ENCODE data around the gene SPATA31D1. TPM values are rescaled to one million over a fixed set of nuclear protein-coding genes. Genes with fewer than 3 reads are reported as not detected.
"Not testable (repeated sequence)": the region's sequence is repeated elsewhere in the genome, so short reads cannot be mapped to it uniquely, and the experiment has no call there.

Gene SPATA31D1
- total RNA-seq: not detected

DNA sequence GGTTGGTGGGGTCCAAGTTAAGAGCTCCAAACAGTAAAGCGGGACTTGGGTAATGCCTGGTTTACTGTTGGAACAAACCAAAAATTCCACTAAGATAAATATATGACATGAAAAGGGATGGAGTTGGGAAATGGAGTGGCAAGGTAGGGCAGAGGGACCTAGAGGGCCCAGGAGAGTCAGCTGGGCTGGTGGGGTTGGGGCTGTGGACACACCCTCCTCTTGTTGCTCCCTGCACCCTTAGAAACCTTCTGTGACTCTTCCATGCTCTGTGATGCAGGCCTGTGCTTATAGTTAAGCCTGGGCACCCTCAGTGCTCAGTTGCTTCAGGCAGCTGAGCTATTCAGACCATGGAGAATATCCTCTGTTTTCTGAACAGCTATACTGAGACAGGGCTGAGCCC is at the start of gene SPATA31D1:
SPATA31D1 (plus strand) TSS at position 301 of the 400 bp plus-strand sequence; CDS start at position 348, 47 bp downstream.
- POLR2A ChIA-PET: not testable (repeated sequence)

DNA sequence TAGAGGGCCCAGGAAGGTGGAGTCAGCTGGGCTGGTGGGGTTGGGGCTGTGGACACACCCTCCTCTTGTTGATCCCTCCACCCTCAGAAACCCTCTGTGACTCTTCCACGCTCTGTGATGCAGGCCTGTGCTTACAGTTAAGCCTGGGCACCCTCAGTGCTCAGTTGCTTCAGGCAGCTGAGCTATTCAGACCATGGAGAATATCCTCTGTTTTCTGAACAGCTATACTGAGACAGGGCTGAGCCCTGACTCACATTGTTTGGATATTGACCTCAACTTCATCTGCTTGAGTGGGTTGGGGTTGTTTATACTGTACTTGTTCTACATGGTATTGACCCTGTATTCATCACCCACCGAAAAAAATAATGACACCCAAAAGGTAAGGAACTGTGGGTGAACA is 45.2 kb upstream of the SPATA31D1 start, which contains the start of gene SPATA31D3:
SPATA31D3 (plus strand) TSS at position 108 of the 400 bp plus-strand sequence; CDS start at position 194, 86 bp downstream.
- POLR2A ChIA-PET: not testable (repeated sequence)

More for the DNA sequence above, at the start of gene SPATA31D1:
- CTCF ChIA-PET: not testable (repeated sequence)

DNA sequence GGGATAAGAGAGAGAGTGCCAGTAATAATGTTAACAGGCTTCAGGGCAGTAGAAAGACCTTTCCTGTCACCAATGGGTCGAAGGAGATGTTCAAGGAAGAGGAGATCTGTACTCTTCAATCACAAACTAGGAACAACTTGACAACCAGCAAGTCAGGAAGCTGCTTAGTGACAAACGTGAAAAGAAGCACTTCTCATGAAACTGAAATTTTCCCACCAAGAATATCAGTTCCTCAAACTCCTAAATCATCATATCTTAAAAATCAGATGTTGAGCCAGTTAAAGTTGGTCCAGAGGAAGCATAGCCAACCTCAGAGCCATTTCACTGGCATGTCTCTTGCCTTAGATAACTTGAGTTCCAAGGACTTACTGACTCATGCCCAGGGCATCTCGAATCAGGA is 39.9 kb upstream of the SPATA31D1 start:
- CTCF ChIA-PET, POLR2A ChIA-PET: not testable (repeated sequence)

More for the DNA sequence above, 45.2 kb upstream of the SPATA31D1 start, which contains the start of gene SPATA31D3:
- CTCF ChIA-PET: not testable (repeated sequence)

DNA sequence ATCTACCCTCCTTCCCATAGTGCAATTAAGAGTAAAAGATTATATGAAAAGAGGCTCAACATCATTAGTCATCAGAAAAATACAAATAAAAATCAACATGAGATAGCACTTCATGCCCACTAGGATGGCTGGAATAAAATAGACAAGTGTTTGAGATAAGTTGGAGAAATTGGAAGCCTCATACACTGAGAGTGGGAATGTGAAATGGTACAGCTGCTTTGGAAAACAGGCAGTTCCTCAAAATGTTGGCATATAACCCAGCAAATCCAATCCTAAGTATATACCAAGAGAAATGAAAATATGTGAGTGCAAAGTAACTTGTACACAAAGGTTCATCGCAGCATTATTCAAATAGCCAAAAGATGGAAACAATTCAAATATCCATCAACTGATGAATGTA is 35.5 kb upstream of the SPATA31D1 start:
- ChIA-PET POLR2A (no interaction called here), CTCF (interaction anchor here (0.6 kb wide), 1 partner anchor 90 kb away, joined by 3 read pairs; no protein-coding TSS in a partner anchor)

DNA sequence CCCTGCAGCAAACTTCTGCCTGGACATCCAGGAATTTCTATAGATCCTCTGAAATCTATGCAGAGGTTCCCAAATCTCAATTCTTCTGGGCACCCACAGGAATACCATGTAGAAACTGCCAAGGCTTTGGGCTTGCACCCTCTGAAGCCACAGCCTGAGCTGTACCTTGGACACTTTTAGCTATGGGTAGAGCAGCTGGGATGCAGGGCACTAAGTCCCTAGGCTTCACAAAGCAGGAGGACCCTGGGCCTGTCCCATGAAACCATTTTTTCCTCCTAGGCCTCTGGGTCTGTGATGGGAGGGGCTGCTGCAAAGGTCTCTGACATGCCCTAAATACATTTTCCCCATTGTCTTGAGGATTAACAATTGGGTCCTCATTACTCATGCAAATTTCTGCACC is 32.9 kb upstream of the SPATA31D1 start:
- POLR2A ChIA-PET: no interaction called here
- CTCF ChIA-PET: no interaction called here

DNA sequence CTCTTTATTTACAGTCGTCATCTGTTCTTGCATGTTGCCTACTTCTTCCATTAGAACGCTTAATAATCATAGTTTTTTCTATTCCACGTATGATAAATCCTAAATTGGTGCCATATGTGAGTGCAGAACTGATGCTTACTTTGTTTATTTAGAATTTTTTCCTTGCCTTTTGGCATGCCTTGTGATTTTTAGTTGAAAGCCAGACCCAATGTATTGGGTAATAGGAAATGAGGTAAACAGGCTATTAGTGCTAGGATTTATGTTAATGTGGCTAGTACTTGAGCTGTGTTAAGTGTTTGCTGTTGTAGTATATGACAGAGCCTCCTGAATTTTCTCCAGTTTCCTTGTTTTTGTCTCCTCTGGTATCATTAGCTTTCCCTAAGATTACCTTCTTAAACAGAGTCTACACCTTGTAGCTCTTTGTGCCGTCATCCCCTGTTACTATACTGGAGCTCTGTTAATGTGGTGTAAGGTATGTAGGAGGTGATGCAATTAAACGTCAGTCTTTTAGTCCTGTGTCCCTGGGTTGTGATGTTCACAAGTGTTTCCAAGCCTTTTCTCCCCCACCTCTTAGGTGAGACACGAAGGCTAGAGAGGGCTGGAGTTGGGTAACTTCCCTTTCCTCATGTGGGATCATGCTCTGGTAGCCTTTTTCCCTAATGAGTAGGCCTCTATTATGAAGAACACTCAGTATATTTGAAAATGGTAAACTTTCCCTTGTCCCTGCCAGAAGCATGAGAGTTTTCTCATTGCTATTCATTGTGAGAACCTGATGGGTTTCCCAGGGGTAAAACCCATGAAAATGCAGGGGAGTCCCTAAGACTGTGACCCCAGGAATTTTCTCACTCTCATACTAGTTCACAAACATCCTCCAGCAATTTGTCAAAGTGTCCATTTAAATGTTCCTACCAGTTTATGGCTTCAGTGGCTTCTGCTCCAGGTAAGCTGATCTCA is 24.1 kb upstream of the SPATA31D1 start:
- CTCF ChIA-PET: no interaction called here

DNA sequence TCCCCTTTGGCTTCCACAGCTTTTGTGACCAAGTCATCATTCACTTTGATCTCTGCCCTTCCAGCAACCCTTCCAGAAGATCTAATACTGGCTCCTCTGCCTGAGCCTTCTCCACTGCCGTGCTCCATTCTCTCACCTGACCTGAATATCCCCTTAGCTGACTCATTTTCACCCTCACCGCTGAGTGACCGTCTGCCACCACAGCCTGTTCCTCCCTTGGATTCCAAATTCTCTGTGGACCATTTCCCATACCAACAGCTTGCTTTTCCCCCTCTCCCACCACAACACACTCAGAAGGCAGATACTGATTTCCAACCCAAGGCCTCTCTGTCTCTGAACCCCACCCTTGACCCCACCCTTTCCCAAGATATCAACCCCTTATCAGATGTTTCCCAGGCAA is 20.5 kb upstream of the SPATA31D1 start:
- POLR2A ChIA-PET: no interaction called here
- CTCF ChIA-PET: no interaction called here

More for the DNA sequence above, 24.1 kb upstream of the SPATA31D1 start:
- POLR2A ChIA-PET: no interaction called here

DNA sequence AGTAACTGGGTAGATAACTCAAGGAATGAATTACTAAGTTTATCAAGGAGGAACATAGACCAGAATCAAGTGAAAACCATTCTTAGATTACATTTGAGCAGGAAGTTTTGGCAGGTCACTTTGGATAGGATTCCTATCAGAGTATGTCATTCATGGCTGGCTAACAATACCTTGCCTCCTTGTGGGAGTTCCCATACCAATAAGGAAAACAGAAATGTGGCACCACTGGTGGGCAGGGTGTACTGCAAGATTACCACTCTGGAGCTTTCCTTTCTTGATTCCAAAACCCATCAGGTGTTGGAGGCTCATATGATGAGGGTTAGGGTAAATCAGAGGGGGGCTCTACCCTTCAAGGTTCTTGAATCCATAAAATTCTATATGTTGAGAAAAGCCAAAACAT is 18.6 kb upstream of the SPATA31D1 start:
- ChIA-PET POLR2A (no interaction called here), CTCF (no interaction called here)

DNA sequence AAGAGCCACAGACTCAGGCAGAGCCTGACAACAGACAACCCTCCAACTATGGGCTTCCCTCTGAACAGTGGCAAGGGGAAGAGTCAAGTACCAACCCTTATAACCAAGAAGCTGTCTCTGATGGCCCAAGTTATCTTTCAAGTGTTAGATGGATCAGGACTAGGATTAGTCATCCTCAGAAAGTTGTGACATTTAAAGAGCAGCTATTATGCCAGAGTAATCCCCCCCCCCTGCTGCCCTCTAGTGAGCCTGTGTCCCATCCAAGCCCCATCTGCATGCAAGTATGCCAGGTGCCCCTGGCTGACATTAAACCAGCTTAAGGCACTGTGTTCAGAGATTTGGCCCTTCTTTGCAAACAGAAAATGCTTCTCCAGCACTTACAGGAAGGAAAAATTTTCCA is 16.8 kb upstream of the SPATA31D1 start:
- ChIA-PET POLR2A (no interaction called here), CTCF (no interaction called here)

DNA sequence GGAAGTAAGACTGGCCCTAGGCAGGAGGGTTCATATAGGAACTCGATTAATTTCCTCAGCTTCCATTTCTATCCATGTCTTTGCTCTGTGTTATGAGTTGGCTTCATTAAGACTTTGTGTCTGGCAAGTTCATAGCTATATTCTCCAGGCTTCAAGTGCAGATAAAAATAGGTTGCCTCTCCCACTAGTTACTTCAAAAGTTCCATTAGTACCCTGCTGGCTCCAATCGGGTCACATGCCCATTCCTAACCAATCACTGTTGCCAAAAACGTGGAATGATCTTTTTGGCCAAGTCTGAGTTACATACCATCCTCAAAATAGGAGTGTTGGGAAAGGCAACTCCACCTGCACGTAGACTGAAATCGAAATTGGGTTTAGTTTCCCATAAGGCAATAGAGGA is 13.8 kb upstream of the SPATA31D1 start:
- CTCF ChIA-PET: no interaction called here
- POLR2A ChIA-PET: no interaction called here

DNA sequence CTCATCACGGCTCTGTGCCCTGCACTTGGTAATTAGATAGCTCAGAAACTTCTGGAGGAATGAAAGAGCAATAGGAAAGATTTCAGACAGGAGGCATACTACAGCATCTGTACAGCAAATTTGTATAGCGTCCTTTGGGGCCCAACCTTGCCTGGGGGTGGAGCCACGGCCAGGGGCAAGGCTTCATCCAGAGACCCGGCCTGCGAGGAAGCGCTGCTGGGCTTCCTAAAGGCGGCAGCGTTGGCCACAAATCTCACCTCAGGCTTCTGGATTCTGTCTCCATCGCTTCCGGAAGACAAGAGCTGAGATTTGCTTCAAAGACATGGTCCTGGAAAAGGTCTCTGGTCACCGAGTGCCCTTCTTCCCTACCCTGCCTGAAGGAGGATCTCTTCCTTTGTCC is 12.2 kb upstream of the SPATA31D1 start:
- POLR2A ChIA-PET: no interaction called here
- CTCF ChIA-PET: no interaction called here

DNA sequence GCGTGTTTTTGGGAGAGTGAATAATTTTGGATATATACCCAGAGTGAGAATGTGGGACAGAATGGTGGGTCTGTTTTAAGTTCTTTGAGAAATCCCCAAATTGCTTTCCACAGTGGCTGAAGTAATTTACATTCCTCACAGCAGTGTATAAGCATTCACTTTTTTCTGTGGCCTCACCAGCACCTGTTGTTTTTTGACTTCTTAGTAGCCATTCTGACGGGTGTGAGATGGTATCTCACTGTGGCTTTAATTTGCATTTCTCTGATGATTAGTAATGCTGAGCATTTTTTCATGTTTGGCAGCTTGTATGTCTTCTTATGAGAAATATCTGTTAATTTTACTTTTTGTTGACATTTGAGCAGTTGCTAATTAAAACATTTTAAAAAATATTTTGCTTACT is 9.4 kb upstream of the SPATA31D1 start:
- ChIA-PET CTCF (no interaction called here), POLR2A (no interaction called here)

DNA sequence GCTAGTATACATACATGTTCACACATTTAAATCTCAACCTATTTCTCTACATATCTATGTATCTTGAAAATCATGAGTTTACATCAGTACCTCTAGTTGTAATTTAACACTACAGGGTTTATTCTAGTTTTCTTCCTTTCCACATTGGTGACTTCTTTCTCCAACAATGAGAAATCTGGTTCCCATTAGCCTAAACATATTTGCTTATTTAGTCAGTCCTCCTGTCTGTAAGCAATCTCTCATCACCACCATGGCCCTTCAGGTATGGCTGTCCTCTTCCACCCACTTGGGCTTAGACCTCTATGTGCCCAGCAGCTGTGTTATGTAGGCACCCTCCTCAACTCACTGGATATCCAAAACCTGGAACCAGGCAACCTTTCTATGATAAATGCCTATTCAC is 8.0 kb upstream of the SPATA31D1 start:
- ChIA-PET POLR2A (no interaction called here), CTCF (no interaction called here)

DNA sequence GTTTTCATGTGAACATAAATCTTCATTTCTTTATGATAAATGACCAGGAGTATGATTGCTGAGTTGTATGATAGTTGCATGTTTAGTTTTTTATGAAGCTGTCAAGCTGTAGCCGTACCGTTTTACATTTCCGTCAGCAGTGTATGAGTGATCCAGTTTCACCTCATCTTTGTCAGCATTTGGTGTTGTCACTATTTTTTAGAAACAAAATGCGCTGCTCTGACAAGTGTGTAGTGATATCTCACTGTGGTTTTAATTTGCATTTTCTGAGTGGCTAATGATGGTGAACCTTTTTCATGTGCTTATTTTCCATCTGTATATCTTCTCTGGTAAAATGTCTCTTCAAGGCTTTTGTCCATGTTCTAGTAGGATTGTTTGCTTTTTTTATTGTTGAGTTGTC is 6.7 kb upstream of the SPATA31D1 start:
- ChIA-PET POLR2A (no interaction called here), CTCF (no interaction called here)

DNA sequence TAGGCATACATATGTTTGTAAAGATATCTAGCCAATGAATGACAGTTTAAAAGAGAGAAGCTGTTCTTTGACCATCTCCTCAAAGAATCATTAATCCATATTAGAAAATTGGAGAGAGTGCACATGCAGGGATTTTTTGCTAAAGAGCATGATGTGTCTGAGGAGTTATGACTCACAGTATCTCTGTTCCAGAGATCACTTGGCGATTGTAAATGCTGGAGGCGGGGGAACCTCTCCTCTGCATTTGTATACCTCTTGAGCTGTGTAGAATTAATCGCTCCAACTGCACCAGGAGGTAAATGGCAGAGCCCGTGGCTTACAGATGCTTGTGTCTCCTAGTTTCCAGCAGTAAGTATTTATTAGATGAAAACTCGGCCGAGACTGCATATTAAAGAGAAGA is 3.6 kb upstream of the SPATA31D1 start:
- CTCF ChIA-PET: no interaction called here
- POLR2A ChIA-PET: no interaction called here

DNA sequence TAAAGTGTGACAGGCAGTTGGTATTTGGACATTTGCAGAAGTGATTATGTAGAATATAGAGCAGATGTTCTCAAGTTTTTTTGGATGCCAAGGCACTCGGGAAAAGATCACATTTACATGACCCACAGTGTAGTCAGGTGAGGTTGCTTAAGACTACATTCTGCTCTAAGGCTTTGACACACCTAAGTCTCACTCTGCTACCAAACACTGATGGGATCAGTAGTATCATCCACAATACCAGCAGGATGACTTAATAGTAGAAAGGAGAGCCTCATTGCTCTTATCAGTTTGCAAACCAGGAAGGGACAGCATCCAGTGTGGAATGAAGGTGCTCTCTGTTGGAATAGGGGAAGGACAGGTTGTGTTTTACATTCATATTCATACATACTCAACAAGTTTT is 2.5 kb upstream of the SPATA31D1 start:
- ChIA-PET POLR2A (no interaction called here), CTCF (no interaction called here)

DNA sequence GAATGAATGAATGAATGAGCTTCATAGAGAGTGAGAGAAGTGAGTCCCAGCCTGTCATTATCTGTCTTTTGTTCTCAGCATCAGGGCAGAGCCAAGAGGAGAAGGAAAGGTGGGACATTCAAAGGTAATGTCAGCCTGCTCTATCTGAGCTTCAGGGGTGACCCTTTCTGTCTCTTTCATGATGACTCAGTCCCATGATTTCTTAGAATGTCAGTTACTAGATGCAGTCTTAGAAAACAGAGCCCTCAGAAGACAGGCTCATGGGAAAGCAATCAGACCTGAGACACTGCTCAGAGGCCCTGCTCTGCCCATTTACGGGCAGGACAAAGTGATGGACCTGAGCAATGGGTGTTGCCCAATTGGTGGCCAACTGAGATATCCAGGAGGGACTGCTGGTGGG is 1.1 kb downstream of the SPATA31D1 start:
- CTCF ChIA-PET: no interaction called here
- POLR2A ChIA-PET: no interaction called here

DNA sequence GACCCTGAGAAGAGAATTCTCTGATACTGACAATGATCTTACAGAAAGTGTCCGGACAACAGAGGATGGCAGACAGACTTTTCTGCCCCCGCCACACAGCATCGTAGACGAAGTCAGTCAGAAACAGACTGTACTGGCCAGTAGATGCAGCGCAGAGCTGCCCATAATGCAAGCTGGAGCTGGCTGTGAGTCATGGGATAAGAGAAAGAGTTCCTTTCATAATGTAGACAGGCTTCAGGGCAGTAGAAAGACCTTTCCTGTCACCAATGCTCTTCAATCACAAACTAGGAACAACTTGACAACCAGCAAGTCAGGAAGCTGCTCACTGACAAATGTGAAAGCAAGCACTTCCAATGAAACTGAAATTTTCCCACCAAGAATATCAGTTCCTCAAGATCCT is 5.1 kb downstream of the SPATA31D1 start:
- CTCF ChIA-PET: no interaction called here
- POLR2A ChIA-PET: no interaction called here

DNA sequence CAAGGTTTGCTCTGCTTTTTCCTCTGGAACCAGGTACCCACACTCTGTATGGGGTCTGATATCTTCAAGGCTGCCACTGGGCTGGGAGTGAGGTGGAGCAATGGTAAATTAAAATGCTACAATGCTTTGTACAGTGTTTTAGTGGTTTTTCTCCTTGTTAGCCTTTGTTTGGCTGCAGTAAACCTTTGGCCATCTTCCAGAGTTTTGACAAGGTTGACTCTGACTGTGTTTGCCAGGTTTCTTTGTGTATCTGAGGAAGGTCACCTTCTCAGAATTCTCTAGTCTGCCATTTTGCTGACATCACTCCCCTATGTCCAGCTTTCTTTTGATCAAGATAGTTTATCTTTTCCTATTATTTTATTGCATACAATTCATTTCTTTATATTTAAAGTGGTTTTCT is 11.2 kb downstream of the SPATA31D1 start:
- ChIA-PET CTCF (no interaction called here), POLR2A (no interaction called here)

DNA sequence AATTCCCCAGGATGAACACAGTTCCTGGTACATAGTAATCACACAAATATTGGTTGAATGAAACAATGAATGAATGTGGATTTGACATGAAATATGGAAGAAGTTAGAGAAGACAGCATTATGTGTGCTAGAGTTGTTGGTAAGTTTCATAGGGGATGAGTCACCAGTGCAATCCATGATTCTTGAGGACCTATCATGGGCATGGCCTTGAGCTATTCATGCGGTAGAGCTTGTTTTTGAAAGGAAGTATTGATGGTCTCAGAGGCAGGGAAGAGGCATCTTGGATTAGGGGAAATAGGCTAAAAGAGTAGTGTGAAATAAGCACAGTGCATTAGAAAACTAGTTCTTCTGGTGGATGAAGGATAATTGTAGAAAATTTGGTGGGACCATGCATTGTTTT is 22.1 kb downstream of the SPATA31D1 start:
- ChIA-PET POLR2A (no interaction called here), CTCF (no interaction called here)

DNA sequence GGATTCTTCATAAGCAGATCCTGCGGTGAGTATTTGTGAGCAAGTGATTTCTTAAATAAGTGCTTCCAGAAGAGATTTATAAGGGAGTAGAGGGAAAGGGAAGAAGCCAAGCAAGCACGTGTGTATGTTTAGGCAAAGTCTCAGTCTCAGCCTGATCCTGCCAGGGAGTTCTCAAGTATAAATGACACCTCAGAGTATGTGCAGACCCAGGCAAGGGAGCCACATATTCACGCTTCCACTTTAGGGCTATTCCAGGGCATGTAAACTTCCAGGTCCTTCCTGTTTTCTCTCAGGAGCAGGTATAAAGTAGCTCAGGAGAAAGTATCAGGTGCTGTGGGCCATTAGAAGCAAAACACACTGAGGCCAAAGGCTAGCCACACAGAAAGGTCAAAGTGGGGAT is 22.6 kb downstream of the SPATA31D1 start:
- POLR2A ChIA-PET: no interaction called here
- CTCF ChIA-PET: no interaction called here

DNA sequence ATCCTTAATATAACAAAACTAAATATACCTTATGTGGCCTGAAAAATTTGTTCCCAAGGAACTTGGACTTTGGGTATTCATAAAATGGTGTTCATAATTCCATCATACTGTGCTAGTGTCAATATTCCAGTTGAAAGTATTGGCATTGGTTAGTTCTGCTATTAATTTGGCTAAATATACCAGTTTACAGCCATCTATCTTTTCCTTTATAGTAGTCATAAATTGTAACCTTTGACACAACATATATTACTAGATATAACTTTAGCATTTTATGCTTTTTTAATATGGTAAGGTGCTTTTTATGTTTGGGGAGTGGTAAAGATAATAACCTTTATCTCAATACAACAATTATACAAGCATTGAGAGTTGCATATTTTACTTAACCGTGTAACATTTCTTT is 23.7 kb downstream of the SPATA31D1 start:
- ChIA-PET CTCF (no interaction called here), POLR2A (no interaction called here)

All from activated CD8-positive, alpha-beta memory T cell treated with anti-CD3 and anti-CD28 coated beads for 36 hours (primary cell).